ENCODE results near the gene RBM10. TPM values are rescaled to one million over a fixed set of nuclear protein-coding genes. Genes with fewer than 3 reads are reported as not detected.

RBM10 gene
- total RNA-seq, 3 donors from 2014 or later, result 35.2 to 40.2 (median 37.7) TPM

- Histone ChIP-seq H3K4me3 (no peak overlapping the region), H3K4me1 (ENCODE audit: low read depth) (no peaks in the 10 kb centered on the region), H3K9me3 (no peaks in the 10 kb centered on the region), H3K36me3 (ENCODE audit: low read depth) (no peaks in the 10 kb centered on the region)
- DNase-seq (no peak), ATAC-seq (no peak)
- intact Hi-C loops (cut with DNase I, micrococcal nuclease), result no loop called here
- TF ChIP-seq, protein P1, sequence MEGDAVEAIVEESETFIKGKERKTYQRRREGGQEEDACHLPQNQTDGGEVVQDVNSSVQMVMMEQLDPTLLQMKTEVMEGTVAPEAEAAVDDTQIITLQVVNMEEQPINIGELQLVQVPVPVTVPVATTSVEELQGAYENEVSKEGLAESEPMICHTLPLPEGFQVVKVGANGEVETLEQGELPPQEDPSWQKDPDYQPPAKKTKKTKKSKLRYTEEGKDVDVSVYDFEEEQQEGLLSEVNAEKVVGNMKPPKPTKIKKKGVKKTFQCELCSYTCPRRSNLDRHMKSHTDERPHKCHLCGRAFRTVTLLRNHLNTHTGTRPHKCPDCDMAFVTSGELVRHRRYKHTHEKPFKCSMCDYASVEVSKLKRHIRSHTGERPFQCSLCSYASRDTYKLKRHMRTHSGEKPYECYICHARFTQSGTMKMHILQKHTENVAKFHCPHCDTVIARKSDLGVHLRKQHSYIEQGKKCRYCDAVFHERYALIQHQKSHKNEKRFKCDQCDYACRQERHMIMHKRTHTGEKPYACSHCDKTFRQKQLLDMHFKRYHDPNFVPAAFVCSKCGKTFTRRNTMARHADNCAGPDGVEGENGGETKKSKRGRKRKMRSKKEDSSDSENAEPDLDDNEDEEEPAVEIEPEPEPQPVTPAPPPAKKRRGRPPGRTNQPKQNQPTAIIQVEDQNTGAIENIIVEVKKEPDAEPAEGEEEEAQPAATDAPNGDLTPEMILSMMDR (IDR thresholded peaks at IDR 0.05), result no peak
Observed at GRCh38 chrX:47230136-47230868, 85.3 kb downstream of the RBM10 start.

- ATAC-seq, result no peak
- Histone ChIP-seq H3K4me3 (no peak overlapping the region), H3K36me3 (ENCODE audit: low read depth) (no peaks in the 10 kb centered on the region), H3K9me3 (no peaks in the 10 kb centered on the region), H3K4me1 (ENCODE audit: low read depth) (no peaks in the 10 kb centered on the region)
- TF ChIP-seq, protein P1 (IDR thresholded peaks at IDR 0.05), result no peak
- no peak for DNase-seq
- intact Hi-C loops (cut with DNase I, micrococcal nuclease), result no loop called here
Observed at GRCh38 chrX:47231167-47231566, 86.1 kb downstream of the RBM10 start.

- Histone ChIP-seq H3K36me3 (ENCODE audit: low read depth) (no peaks in the 10 kb centered on the region), H3K9me3 (no peaks in the 10 kb centered on the region), H3K4me1 (ENCODE audit: low read depth) (no peaks in the 10 kb centered on the region), H3K4me3 (peak overlapping the region; percentile 19)
- ATAC-seq (no peak), DNase-seq (no peak)
- intact Hi-C loops (cut with DNase I, micrococcal nuclease), result no loop called here
- TF ChIP-seq, protein P1 (IDR thresholded peaks at IDR 0.05), result no peak
Observed at GRCh38 chrX:47232197-47232802, 87.3 kb downstream of the RBM10 start.

DNA sequence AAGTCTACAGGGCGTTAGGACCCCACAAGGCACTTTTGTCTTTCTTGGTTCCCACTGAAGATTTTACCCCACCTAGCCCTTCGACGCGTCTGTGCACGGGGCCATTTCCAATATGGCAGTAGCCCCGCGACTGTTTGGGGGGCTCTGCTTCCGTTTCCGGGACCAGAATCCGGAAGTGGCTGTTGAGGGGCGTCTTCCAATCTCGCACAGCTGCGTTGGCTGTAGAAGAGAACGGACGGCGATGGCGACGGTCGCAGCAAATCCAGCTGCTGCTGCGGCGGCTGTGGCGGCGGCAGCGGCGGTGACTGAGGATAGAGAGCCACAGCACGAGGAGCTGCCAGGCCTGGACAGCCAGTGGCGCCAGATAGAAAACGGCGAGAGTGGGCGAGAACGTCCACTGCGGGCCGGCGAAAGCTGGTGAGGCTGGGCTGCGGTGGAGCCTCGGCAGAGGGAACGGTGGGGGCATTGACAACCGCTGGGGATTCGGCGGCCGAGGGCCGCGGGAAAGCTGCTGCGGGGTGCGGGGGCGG, 87.8 kb downstream of the RBM10 start, which contains the start of gene USP11:
USP11 (plus strand) TSS at position 207 of the 530 bp plus-strand sequence; CDS start at position 242, 35 bp downstream.
- ATAC-seq, result peak; percentile 13
- TF ChIP-seq, protein P1 (IDR thresholded peaks at IDR 0.05), result no peak
- intact Hi-C loops (cut with DNase I, micrococcal nuclease), result no loop called here
- peak in 2 of 3 donors; percentile 41 to 77 for DNase-seq
- Histone ChIP-seq H3K4me3 (peak within 1 kb of the TSS; percentile 19), H3K4me1 (ENCODE audit: low read depth) (no peaks in the 10 kb centered on the region), H3K36me3 (ENCODE audit: low read depth) (no peaks in the 10 kb centered on the region), H3K9me3 (no peaks in the 10 kb centered on the region)

GRCh38 chrX:47233333-47234113, 88.5 kb downstream of the RBM10 start:
- ATAC-seq (peak; percentile 95), DNase-seq (peak; percentile 94 to 97 (median 95))
- Histone ChIP-seq H3K36me3 (ENCODE audit: low read depth) (no peaks in the 10 kb centered on the region), H3K9me3 (no peaks in the 10 kb centered on the region), H3K4me3 (peak overlapping the region; percentile 19), H3K4me1 (ENCODE audit: low read depth) (no peaks in the 10 kb centered on the region)
- intact Hi-C loops (cut with DNase I, micrococcal nuclease), result no loop called here
- TF ChIP-seq, protein P1 (IDR thresholded peaks at IDR 0.05), result no peak
